CD14-positive monocyte (primary cell): ENCODE measurements around the gene GIMAP7. TPM values are rescaled to one million over a fixed set of nuclear protein-coding genes. Genes with fewer than 3 reads are reported as not detected.
A peak's percentile ranks its signal among the peaks of the same experiment; 100 is the strongest.

Source experiments
- DNase-seq, 3 donors: peaks; one replicate each; pipeline ENCODE4 v3.0.0-alpha.2; 2011 to 2022
- H2AFZ ChIP-seq: 2 replicates; pipeline ENCODE4 v1.6.0; 2012; ENCODE audit warnings: mild to moderate bottlenecking, low read depth, low read length, inconsistent platforms; ENCODE audit not compliant: insufficient read depth, poor library complexity, severe bottlenecking
- H3K27ac ChIP-seq, 2 donors: 1 replicate in 1 of 2; 2 replicates in 1 of 2; pipeline ENCODE4 v1.5.1; 2012 to 2013; ENCODE audit warnings: low read length in 2 of 2, control low read depth in 1 of 2, inconsistent platforms in 1 of 2, low read depth in 1 of 2, mild to moderate bottlenecking in 1 of 2
- H3K27me3 ChIP-seq, 2 donors: one replicate each; pipeline versions ENCODE4 v1.6.0 to v1.6.1; 2011 to 2013; ENCODE audit warnings: low read length in 2 of 2; ENCODE audit not compliant: control insufficient read depth in 2 of 2, insufficient read depth in 2 of 2
- H3K36me3 ChIP-seq, 2 donors: replicated peaks in 1 of 2; 1 replicate in 1 of 2; 2 replicates in 1 of 2; pipeline versions ENCODE4 v1.5.1 to v1.6.1; 2012 to 2013; ENCODE audit warnings: low read length in 2 of 2, control low read depth in 1 of 2, inconsistent platforms in 1 of 2, mild to moderate bottlenecking in 1 of 2; ENCODE audit not compliant: insufficient read depth in 2 of 2, control insufficient read depth in 1 of 2
- H3K4me1 ChIP-seq, 2 donors: 1 replicate in 1 of 2; 2 replicates in 1 of 2; pipeline versions ENCODE4 v1.5.1 to v1.6.1; 2012 to 2013; ENCODE audit warnings: low read length in 2 of 2, control low read depth in 1 of 2, inconsistent platforms in 1 of 2, mild to moderate bottlenecking in 1 of 2, moderate library complexity in 1 of 2; ENCODE audit not compliant: insufficient read depth in 2 of 2, control insufficient read depth in 1 of 2
- H3K4me2 ChIP-seq: replicated peaks from 2 replicates; pipeline ENCODE3; 2012; ENCODE audit warnings: low read length, moderate library complexity, mild to moderate bottlenecking; ENCODE audit not compliant: poor library complexity, severe bottlenecking; ENCODE audit errors: extremely low read depth
- H3K4me3 ChIP-seq, 3 experiments: fragments of 200-600 bp in 1 of 3; sonication (generic) in 1 of 3; replicated peaks in 1 of 3; 1 replicate in 2 of 3; 2 replicates in 1 of 3; pipeline ENCODE4 v1.5.1; 2011 to 2013; ENCODE audit warnings: low read length in 3 of 3, mild to moderate bottlenecking in 3 of 3, control low read depth in 2 of 3, low read depth in 2 of 3, inconsistent platforms in 1 of 3, moderate library complexity in 1 of 3
- H3K79me2 ChIP-seq: 2 replicates; pipeline ENCODE4 v1.6.0; 2012; ENCODE audit warnings: mild to moderate bottlenecking, control low read depth, inconsistent platforms, low read length, moderate library complexity; ENCODE audit not compliant: insufficient read depth
- H3K9ac ChIP-seq: 2 replicates; pipeline ENCODE4 v1.6.0; 2017; ENCODE audit warnings: low read length, mild to moderate bottlenecking; ENCODE audit not compliant: insufficient read depth, poor library complexity, severe bottlenecking
- H3K9me3 ChIP-seq, 2 donors: replicated peaks in 1 of 2; 1 replicate in 1 of 2; 2 replicates in 1 of 2; pipeline versions ENCODE4 v1.5.1 to v1.6.1; 2012 to 2013; ENCODE audit warnings: low read length in 2 of 2, control low read depth in 1 of 2; ENCODE audit not compliant: control insufficient read depth in 1 of 2, insufficient read depth in 1 of 2
- H4K20me1 ChIP-seq: 2 replicates; pipeline ENCODE4 v1.6.0; 2012; ENCODE audit warnings: mild to moderate bottlenecking, low read length, control low read depth, moderate library complexity; ENCODE audit not compliant: insufficient read depth
- H3K27ac Mint-ChIP-seq, 7 donors: one replicate each; pipeline ENCODE4 v1.8.0; 2020; ENCODE audit warnings: mild to moderate bottlenecking in 7 of 7, mixed read lengths in 7 of 7, moderate library complexity in 6 of 7, inconsistent platforms in 2 of 7
- H3K27me3 Mint-ChIP-seq, 3 donors: one replicate each; pipeline ENCODE4 v1.8.0; 2021 to 2022; ENCODE audit warnings: low read depth in 3 of 3, mild to moderate bottlenecking in 3 of 3, mixed read lengths in 3 of 3, moderate library complexity in 3 of 3, inconsistent platforms in 1 of 3
- H3K36me3 Mint-ChIP-seq, 2 donors: one replicate each; pipeline ENCODE4 v1.8.0; 2020; ENCODE audit warnings: mixed read lengths in 2 of 2, inconsistent platforms in 1 of 2, mild to moderate bottlenecking in 1 of 2
- H3K4me1 Mint-ChIP-seq: one replicate; pipeline ENCODE4 v1.8.0; 2020; ENCODE audit warnings: mild to moderate bottlenecking, mixed read lengths
- H3K4me3 Mint-ChIP-seq, 2 donors: one replicate each; pipeline ENCODE4 v1.8.0; 2020; ENCODE audit warnings: mild to moderate bottlenecking in 2 of 2, mixed read lengths in 2 of 2, moderate library complexity in 1 of 2
- H3K9me3 Mint-ChIP-seq, 7 donors: one replicate each; pipeline ENCODE4 v1.8.0; 2020 to 2022; ENCODE audit warnings: mixed read lengths in 7 of 7, mild to moderate bottlenecking in 6 of 7, moderate library complexity in 6 of 7, inconsistent platforms in 2 of 7
- WGBS: methylation state at CpG from one replicate; pipeline ENCODE4 v1.1.5; 2013; ENCODE audit warnings: missing lambda C conversion rate; ENCODE audit not compliant: insufficient coverage; 5-methylcytosine and 5-hydroxymethylcytosine counted together
- intact Hi-C, 2 donors: fragments of 100-400 bp; cut with micrococcal nuclease; formaldehyde crosslinking; loops; one replicate each; pipeline versions ENCODE4 v1.15.0 to v1.15.1; 2023
- polyA plus RNA-seq, 3 donors: library from polyadenylated mRNA; depleted of rRNA in 1 of 3; unstranded in 2 of 3; stranded (reverse) in 1 of 3; fragments of 300-500 nt in 2 of 3; fragments of >200 nt in 1 of 3; fragmentation: Illumina TruSeq in 2 of 3; gene quantifications; 1 replicate in 2 of 3; 2 replicates in 1 of 3; pipeline ENCODE4 v1.2.3, GENCODE V29; 2012 to 2021
- TF ChIP-seq, protein P1 (sequence below): fragments of 200-600 bp; IDR thresholded peaks from one replicate; pipeline ENCODE4 v1.8.0; 2022; ENCODE audit warnings: antibody characterized with exemption, mild to moderate bottlenecking

Gene GIMAP7
- polyA plus RNA-seq, 3 donors, result 26.2 to 115 (median 54.5) TPM

DNA sequence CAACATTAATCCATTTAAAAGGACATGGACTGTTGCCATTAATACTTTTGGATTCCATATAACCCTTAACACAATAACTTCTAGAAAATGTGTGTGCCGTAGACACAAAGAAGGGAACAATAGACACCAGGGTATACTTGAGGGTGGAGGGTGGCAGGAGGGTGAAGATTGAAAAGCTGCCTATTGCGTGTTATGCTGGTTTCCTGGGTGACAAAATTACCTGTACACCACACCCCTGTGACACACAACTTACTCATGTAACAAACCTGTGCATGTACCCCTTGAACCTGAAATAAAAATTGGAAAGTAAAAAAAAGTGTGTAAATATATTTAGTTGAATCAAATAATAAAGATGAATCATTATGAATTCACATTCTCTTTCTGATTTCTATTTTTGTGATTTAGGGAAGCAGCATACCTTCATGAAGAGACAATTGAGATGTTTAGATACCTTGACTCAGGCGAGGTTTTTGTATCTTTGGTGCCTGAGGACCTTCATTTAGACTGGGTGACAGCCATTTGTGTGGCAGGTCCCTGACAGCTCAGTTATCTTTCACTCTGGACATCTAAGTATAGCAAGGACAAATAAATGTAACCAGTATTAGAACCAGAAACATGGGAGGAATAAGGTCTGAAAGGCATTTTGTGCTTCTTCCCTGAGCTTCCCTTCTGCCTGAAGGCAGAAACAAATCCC lies 35.5 kb upstream of the GIMAP7 start:
- peaks cover 35% of the 10 kb centered on the region for H3K79me2 ChIP-seq
- peaks cover 84% of the 10 kb centered on the region for H3K4me1 Mint-ChIP-seq
- intact Hi-C loops, result no loop called here
- H3K4me3 Mint-ChIP-seq, result no peak overlapping the region
- H3K9me3 ChIP-seq, result no peaks in the 10 kb centered on the region
- no peaks in the 10 kb centered on the region for H3K27me3 ChIP-seq
- peak overlapping the region; percentile 9 for H3K4me2 ChIP-seq
- H3K4me3 ChIP-seq, result no peak overlapping the region
- DNase-seq, result no peak
- peaks cover 33% of the 10 kb centered on the region for H4K20me1 ChIP-seq
- peaks cover 0 to 5% (median 0%) of the 10 kb centered on the region in 7 donors for H3K9me3 Mint-ChIP-seq
- no peak overlapping the region for H3K9ac ChIP-seq
- TF ChIP-seq, protein P1, sequence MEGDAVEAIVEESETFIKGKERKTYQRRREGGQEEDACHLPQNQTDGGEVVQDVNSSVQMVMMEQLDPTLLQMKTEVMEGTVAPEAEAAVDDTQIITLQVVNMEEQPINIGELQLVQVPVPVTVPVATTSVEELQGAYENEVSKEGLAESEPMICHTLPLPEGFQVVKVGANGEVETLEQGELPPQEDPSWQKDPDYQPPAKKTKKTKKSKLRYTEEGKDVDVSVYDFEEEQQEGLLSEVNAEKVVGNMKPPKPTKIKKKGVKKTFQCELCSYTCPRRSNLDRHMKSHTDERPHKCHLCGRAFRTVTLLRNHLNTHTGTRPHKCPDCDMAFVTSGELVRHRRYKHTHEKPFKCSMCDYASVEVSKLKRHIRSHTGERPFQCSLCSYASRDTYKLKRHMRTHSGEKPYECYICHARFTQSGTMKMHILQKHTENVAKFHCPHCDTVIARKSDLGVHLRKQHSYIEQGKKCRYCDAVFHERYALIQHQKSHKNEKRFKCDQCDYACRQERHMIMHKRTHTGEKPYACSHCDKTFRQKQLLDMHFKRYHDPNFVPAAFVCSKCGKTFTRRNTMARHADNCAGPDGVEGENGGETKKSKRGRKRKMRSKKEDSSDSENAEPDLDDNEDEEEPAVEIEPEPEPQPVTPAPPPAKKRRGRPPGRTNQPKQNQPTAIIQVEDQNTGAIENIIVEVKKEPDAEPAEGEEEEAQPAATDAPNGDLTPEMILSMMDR, result no peak
- peaks cover 57 to 61% of the 10 kb centered on the region in 2 donors for H3K36me3 ChIP-seq
- H2AFZ ChIP-seq, result no peak overlapping the region
- 100% methylated on average over 1 of the region's 3 CpGs for whole genome bisulfite sequencing
- peaks cover 0 to 1% (median 0%) of the 10 kb centered on the region in 3 donors for H3K27me3 Mint-ChIP-seq
- peaks cover 49 to 69% of the 10 kb centered on the region in 2 donors for H3K4me1 ChIP-seq
- peak overlapping the region in 5 of 7 donors; percentile 21 to 94 (median 64) for H3K27ac Mint-ChIP-seq
- H3K36me3 Mint-ChIP-seq, result peaks cover 59 to 71% of the 10 kb centered on the region in 2 donors
- peak overlapping the region; percentile 18 to 77 for H3K27ac ChIP-seq

DNA sequence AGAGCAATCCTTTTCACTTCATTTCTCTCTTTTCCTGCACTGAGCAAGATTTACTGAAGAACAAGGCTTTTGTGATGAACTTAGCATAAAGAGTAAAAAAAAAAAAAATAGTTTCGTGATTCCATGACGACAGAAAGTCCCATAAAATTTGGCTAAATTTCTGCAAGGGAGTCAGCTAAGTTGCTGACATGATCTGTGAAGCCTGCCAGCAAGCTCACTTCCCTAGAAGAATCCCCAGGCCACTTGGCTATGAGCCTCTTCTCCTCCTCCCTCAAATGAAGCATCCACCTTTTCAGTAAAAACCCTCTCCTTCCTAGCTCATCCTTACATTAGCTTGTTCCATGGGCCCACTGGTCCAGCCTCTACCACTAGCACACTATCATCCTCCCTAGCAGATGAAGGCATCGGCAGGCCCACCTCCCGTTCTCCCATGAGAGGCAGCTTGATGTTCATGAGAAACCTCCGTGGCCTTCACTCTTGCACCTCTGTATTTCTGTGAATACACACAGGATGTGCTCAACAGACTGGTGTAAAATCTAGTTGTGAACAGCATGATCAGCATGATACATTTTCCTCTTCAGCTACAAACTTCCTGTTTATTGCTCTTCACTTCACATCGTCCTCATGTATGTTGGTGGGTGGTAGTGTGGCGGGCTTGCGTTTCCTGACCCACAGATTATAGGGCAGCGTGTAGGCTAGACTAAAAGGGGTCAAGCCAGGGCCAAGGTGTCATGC lies 33.3 kb upstream of the GIMAP7 start:
- Histone ChIP-seq H4K20me1 (peaks cover 15% of the 10 kb centered on the region), H3K9me3 (no peaks in the 10 kb centered on the region), H3K27ac (peak overlapping the region; percentile 58 to 77), H3K4me2 (peak overlapping the region; percentile 46), H3K9ac (peak overlapping the region; percentile 12), H3K4me3 (peak overlapping the region in 1 of 3 experiments; percentile 67), H3K4me1 (peaks cover 70 to 91% of the 10 kb centered on the region in 2 donors), H3K36me3 (peaks cover 38 to 41% of the 10 kb centered on the region in 2 donors), H3K79me2 (peaks cover 35% of the 10 kb centered on the region), H2AFZ (no peak overlapping the region), H3K27me3 (no peaks in the 10 kb centered on the region)
- WGBS, result 75% methylated on average over 3 of the region's 9 CpGs
- Mint-ChIP-seq H3K9me3 (peaks cover 0 to 3% (median 0%) of the 10 kb centered on the region in 7 donors), H3K4me3 (peak overlapping the region in 1 of 2 donors; percentile 54), H3K36me3 (peaks cover 40 to 51% of the 10 kb centered on the region in 2 donors), H3K27me3 (no peaks in the 10 kb centered on the region), H3K4me1 (peaks cover 93% of the 10 kb centered on the region), H3K27ac (peak overlapping the region; percentile 51 to 94 (median 81))
- TF ChIP-seq, protein P1, result no peak
- peak; percentile 15 to 46 (median 20) for DNase-seq
- intact Hi-C loops, result no loop called here
